Effector memory CD4-positive, alpha-beta T cell (primary cell): ENCODE results near the gene ANK3.

Source experiments
- DNase-seq, 3 donors: peaks; one replicate each; pipeline ENCODE4 v3.0.0-alpha.2; 2020
- H3K27ac ChIP-seq: 2 replicates; pipeline ENCODE4 v1.7.0; 2013; ENCODE audit warnings: mild to moderate bottlenecking, low read length, moderate library complexity; ENCODE audit not compliant: insufficient read depth, poor library complexity, severe bottlenecking
- H3K27me3 ChIP-seq: replicated peaks from 2 replicates; pipeline ENCODE4 v1.7.0; 2013; ENCODE audit warnings: mild to moderate bottlenecking, low read length; ENCODE audit not compliant: insufficient read depth, control insufficient read depth, poor library complexity, severe bottlenecking
- H3K36me3 ChIP-seq: 2 replicates; pipeline ENCODE4 v1.7.0; 2013; ENCODE audit warnings: mild to moderate bottlenecking, low read length, moderate library complexity; ENCODE audit not compliant: control insufficient read depth, insufficient read depth
- H3K4me1 ChIP-seq: 2 replicates; pipeline ENCODE4 v1.7.0; 2013; ENCODE audit warnings: low read length, mild to moderate bottlenecking; ENCODE audit not compliant: control insufficient read depth, insufficient read depth, poor library complexity, severe bottlenecking
- H3K4me3 ChIP-seq: 2 replicates; pipeline ENCODE4 v1.7.0; 2013; ENCODE audit warnings: low read length, low read depth, mild to moderate bottlenecking; ENCODE audit not compliant: insufficient read depth, poor library complexity, severe bottlenecking
- H3K9me3 ChIP-seq: 2 replicates; pipeline ENCODE4 v1.7.0; 2013; ENCODE audit warnings: mild to moderate bottlenecking, low read length, moderate library complexity; ENCODE audit not compliant: control insufficient read depth

Gene ANK3

DNA sequence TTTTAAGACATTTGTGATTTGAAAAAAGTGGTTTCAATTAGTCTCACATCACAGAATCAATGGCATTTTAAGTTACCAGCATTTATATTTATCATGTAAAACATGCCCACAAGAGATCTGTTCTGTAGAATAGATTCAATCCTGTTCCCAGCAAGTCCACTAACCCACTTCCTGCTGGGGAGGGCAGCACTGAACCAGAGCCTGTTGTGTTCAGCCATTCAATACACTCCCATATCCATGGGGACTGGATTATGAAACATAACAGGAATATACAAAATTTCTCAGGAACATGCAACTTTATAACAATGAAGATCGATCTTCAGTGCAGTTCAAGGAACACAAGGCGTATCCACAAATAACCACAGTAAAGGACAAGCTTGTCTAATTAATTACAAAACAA is 24.4 kb upstream of the ANK3 start:
- DNase-seq: no peak
- no peaks in the 10 kb centered on the region for H3K27me3 ChIP-seq
- H3K27ac ChIP-seq: no peak overlapping the region
- H3K36me3 ChIP-seq: no peaks in the 10 kb centered on the region
- no peak overlapping the region for H3K4me3 ChIP-seq
- no peaks in the 10 kb centered on the region for H3K4me1 ChIP-seq
- H3K9me3 ChIP-seq: no peaks in the 10 kb centered on the region

GRCh38 chr10:60413306-60414012 is 23.8 kb upstream of the ANK3 start:
- no peak for DNase-seq
- Histone ChIP-seq H3K27me3 (no peaks in the 10 kb centered on the region), H3K27ac (no peak overlapping the region), H3K9me3 (no peaks in the 10 kb centered on the region), H3K36me3 (no peaks in the 10 kb centered on the region), H3K4me1 (no peaks in the 10 kb centered on the region), H3K4me3 (no peak overlapping the region)

- H3K27me3 ChIP-seq: no peaks in the 10 kb centered on the region
- H3K36me3 ChIP-seq: no peaks in the 10 kb centered on the region
- no peak overlapping the region for H3K27ac ChIP-seq
- no peak for DNase-seq
- H3K4me3 ChIP-seq: no peak overlapping the region
- H3K4me1 ChIP-seq: no peaks in the 10 kb centered on the region
- no peaks in the 10 kb centered on the region for H3K9me3 ChIP-seq
Observed at GRCh38 chr10:60410970-60411369, 21.3 kb upstream of the ANK3 start.

DNA sequence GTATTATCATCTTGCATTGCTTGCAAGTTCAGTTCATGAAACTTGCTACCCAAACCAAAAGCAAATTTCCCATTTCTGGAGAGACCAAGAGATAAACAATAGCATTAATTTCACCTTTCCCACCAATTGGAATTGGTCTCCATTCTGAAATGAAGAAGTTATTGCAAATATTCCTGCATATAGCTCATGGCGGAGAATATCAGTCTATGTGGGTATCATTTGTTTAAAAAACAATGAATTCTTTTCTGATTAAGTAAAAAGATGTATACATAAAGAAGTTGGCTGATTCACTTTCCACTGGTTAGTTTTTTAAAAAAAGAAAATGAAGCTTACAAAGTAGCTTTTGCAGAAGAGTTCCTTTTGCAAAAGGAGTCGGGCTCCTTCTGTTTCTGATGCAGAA is 19.5 kb upstream of the ANK3 start:
- Histone ChIP-seq H3K4me3 (no peak overlapping the region), H3K36me3 (no peaks in the 10 kb centered on the region), H3K27me3 (no peaks in the 10 kb centered on the region), H3K4me1 (no peaks in the 10 kb centered on the region), H3K9me3 (no peaks in the 10 kb centered on the region), H3K27ac (no peak overlapping the region)
- no peak for DNase-seq

DNA sequence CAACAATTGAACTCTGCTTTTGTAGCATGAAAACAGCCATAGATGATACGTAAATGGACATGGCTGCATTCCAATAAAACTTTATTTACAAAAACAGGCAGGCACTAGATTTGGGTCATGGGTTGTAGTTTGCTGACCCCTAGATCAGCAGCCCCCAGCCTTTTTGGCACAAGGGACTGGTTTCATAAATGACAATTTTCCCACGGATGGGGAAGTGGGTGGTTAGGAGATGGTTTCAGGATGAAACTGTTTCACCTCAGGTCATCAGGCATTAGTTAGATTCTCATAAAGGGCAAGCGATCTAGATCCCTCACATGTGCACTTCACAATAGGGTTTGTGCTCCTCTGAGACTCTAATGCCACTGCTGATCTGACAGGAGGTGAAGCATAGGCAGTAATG is 16.5 kb upstream of the ANK3 start:
- Histone ChIP-seq H3K27me3 (no peaks in the 10 kb centered on the region), H3K36me3 (no peaks in the 10 kb centered on the region), H3K27ac (no peak overlapping the region), H3K4me1 (no peaks in the 10 kb centered on the region), H3K4me3 (no peak overlapping the region), H3K9me3 (no peaks in the 10 kb centered on the region)
- DNase-seq: no peak

GRCh38 chr10:60405172-60405571 is 15.5 kb upstream of the ANK3 start:
- Histone ChIP-seq H3K9me3 (no peaks in the 10 kb centered on the region), H3K27me3 (no peaks in the 10 kb centered on the region), H3K4me3 (no peak overlapping the region), H3K36me3 (no peaks in the 10 kb centered on the region), H3K4me1 (no peaks in the 10 kb centered on the region), H3K27ac (no peak overlapping the region)
- no peak for DNase-seq

- no peak overlapping the region for H3K4me3 ChIP-seq
- no peak overlapping the region for H3K27ac ChIP-seq
- no peaks in the 10 kb centered on the region for H3K4me1 ChIP-seq
- DNase-seq: no peak
- H3K27me3 ChIP-seq: no peaks in the 10 kb centered on the region
- no peaks in the 10 kb centered on the region for H3K9me3 ChIP-seq
- H3K36me3 ChIP-seq: no peaks in the 10 kb centered on the region
Observed at GRCh38 chr10:60403168-60403873, 13.6 kb upstream of the ANK3 start.

DNA sequence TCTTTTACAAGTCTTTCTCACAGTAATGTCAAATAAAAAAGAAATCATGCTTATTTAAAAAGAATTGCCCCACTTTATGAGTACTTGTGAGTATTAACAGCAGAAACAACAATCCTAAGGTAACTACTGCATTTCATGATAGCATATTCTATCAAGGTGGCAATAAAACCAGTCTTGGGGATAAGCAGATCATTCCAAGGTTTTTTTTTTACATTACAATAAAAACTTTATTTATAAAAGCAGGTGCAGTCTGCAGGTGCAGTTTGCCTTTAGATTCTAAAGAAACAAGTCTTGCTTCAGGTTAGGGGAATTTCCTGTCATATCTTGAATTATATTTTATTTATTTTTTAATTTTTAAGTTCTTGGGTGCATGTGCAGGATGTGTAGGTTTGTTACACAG is 10.7 kb upstream of the ANK3 start:
- no peaks in the 10 kb centered on the region for H3K36me3 ChIP-seq
- H3K4me3 ChIP-seq: no peak overlapping the region
- H3K27me3 ChIP-seq: no peaks in the 10 kb centered on the region
- H3K9me3 ChIP-seq: no peaks in the 10 kb centered on the region
- H3K27ac ChIP-seq: no peak overlapping the region
- H3K4me1 ChIP-seq: no peaks in the 10 kb centered on the region
- DNase-seq: no peak

GRCh38 chr10:60399328-60399727 is 9.7 kb upstream of the ANK3 start:
- Histone ChIP-seq H3K9me3 (no peaks in the 10 kb centered on the region), H3K27ac (no peak overlapping the region), H3K36me3 (no peaks in the 10 kb centered on the region), H3K4me3 (no peak overlapping the region), H3K4me1 (no peaks in the 10 kb centered on the region), H3K27me3 (no peaks in the 10 kb centered on the region)
- DNase-seq: no peak

DNA sequence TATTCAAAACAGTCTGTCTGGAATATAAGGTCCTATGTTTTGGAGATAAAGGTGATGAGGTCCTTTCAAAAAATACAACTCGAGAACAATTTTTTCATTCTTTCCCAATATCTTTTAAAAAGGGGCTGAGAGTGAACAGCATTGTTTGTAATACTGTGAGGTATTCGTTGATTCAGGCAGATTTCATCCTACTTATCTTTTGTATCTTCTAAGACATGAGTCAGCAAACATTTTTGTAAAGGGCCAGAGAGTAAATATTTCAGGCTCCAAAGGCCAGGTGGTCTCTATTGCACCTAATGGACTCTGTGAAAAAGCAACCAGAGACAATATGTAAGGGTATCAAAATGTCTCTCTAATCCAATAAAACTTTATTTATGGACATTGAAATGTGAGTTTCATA is 8.1 kb upstream of the ANK3 start:
- Histone ChIP-seq H3K9me3 (no peaks in the 10 kb centered on the region), H3K4me3 (no peak overlapping the region), H3K4me1 (no peaks in the 10 kb centered on the region), H3K27me3 (no peaks in the 10 kb centered on the region), H3K36me3 (no peaks in the 10 kb centered on the region), H3K27ac (no peak overlapping the region)
- no peak for DNase-seq
